Fibroblast of pulmonary artery (primary cell): ENCODE results near the gene BUD31.

Experiments used
- DNase-seq: peaks from one replicate; pipeline ENCODE4 v3.0.0-alpha.2; 2010; ENCODE audit warnings: low read depth
- H3K4me3 ChIP-seq: replicated peaks from 2 replicates; pipeline ENCODE4 v1.5.1; 2011; ENCODE audit warnings: low read depth, mild to moderate bottlenecking, control low read depth, low read length, moderate library complexity
- TF ChIP-seq, protein P1 (sequence below): IDR thresholded peaks from 2 replicates; pipeline ENCODE4 v1.5.1; 2011; ENCODE audit warnings: mild to moderate bottlenecking, control low read depth, low read length, inconsistent platforms; ENCODE audit errors: missing control alignments

BUD31 gene

DNA sequence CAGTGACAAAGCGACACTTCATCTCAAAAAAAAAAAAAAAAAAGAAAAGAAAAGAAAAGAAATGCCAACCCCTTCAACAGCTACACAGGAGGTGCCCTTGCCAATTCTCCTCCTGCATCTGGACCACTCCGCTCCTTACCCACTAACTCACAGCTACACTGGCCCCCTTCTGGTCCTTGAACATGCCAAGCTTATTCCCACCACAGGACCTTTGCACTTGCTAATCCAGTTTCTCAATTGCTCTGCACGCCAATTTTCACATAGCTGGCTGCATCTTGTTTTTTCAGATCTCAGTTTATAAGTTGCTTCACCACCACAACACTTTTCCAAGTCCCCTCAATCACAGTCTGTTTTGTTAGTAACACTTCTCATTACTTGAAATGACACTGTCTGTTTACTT, 5.9 kb upstream of the BUD31 start:
- TF ChIP-seq, protein P1, sequence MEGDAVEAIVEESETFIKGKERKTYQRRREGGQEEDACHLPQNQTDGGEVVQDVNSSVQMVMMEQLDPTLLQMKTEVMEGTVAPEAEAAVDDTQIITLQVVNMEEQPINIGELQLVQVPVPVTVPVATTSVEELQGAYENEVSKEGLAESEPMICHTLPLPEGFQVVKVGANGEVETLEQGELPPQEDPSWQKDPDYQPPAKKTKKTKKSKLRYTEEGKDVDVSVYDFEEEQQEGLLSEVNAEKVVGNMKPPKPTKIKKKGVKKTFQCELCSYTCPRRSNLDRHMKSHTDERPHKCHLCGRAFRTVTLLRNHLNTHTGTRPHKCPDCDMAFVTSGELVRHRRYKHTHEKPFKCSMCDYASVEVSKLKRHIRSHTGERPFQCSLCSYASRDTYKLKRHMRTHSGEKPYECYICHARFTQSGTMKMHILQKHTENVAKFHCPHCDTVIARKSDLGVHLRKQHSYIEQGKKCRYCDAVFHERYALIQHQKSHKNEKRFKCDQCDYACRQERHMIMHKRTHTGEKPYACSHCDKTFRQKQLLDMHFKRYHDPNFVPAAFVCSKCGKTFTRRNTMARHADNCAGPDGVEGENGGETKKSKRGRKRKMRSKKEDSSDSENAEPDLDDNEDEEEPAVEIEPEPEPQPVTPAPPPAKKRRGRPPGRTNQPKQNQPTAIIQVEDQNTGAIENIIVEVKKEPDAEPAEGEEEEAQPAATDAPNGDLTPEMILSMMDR = no peak
- DNase-seq = no peak
- no peak overlapping the region for H3K4me3 ChIP-seq

DNA sequence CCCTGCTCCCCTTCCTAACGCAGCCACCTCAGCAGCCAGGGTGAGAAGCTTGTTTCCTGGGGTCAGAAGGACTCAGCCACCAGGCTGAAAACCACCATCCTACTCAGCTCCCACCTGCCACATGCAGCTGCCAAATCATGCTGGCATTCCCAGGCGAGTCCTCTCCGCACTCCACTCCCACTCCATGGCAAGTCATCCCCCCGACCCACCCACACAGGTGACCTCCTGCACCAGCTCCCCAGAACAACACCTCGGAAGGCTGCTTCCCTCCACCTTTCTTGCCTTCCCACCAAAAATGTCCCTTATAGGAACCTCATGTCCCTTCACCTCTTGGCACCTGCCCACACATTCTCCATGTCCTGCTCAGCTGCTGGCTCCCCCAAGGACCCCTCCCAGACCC, 5.0 kb upstream of the BUD31 start:
- TF ChIP-seq, protein P1 = no peak
- DNase-seq = no peak

DNA sequence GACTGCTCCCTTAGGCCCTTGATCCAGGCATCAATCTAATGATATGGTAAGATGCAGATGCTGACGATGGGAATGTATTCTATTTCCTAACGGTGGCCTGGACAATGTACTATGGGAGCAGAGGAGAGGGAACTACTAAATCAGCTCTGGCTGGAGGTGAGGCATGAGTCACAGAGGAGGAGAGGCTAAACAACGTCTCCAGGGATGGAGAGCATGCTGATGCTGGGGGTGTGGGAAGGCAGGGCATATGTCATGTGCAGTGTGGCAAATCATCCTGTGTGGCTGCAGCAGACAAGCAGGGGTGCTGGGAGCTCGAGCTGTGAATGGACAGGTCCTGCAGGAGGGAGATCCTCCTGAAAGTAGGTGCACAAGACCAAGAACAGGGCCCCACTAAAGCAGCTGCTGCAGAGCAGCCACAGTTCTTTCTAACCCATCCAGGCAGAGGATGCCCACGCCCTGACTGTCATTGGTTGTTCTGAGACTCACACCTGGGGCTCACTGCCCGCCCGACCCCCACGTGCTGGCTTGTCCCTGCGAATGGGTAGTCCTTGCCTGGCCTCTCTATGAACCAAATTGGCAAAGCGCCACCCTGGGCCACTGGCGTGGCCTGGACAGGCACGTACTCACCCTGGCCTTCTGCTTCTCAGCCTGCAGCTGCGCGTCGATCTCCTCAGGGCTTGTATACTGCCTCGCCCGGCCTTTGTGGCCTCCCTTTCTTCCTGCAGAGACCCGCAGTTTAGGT, 4.4 kb upstream of the BUD31 start:
- TF ChIP-seq, protein P1 = no peak
- no peak overlapping the region for H3K4me3 ChIP-seq
- DNase-seq = no peak

More for the DNA sequence above, 5.0 kb upstream of the BUD31 start:
- H3K4me3 ChIP-seq = no peak overlapping the region

DNA sequence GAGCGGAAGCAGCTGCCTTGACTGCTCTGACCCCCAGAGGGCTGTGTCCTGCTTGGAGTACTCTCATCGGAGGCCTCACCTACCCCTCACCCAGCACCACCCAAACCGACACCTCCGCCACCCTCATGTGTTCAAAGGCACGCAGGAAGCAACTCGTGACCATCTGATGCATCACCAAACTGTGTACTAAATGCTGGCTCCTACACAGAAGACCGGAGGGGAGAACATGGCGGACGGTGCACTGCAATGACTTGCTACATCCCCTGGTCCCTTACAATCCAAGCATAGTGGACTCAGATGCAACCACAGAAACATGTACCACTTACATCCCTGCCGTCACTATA, 3.8 kb upstream of the BUD31 start:
- H3K4me3 ChIP-seq = no peak overlapping the region
- DNase-seq = no peak
- TF ChIP-seq, protein P1 = no peak

DNA sequence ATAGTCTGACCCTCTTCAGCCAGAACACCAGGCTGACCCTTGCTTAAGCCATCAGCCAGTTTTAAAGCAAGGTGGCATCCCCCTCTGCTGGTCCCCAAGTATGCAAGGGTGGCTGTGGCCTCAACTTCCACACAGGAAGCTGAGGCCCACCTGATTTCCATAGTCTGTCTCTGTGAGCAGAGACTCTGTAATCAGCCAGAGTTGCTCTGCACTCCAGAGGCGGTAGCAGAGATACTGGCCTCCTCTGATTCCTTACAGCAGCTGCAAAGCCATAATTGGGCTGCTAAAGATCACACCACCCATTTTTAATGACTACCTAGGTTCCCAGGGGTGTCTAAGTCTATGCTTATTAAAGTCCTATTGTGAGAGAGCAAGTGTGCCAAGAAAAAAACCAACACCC, 2.2 kb upstream of the BUD31 start:
- DNase-seq = no peak
- TF ChIP-seq, protein P1 = no peak
- no peak overlapping the region for H3K4me3 ChIP-seq

DNA sequence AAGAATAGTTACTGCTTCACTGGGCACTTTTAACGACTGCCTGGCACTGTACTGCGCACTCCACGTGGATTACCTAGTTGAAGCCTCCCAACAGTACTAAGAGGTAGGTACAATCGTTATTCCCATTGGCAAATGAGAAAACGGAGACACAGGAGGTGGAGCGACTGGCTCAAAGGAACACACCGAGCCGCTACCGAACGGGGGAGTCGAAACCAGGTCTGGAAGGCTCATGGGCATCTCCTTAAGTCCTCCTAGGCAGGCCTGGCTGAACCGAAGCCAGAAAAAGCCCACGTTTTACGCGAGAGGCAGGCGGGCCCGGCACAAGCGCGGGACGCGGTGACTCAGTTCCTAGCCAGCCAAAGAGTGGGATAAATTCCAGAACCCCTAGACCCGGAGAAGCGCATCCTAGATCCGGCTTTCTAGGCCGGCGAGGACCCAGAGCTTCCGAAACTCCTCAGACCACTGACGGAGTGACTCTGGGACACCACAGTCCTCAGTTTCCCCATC, 844 bp upstream of the BUD31 start:
- peak; percentile 74 for DNase-seq
- H3K4me3 ChIP-seq = peak overlapping the region; percentile 100
- TF ChIP-seq, protein P1 = no peak

DNA sequence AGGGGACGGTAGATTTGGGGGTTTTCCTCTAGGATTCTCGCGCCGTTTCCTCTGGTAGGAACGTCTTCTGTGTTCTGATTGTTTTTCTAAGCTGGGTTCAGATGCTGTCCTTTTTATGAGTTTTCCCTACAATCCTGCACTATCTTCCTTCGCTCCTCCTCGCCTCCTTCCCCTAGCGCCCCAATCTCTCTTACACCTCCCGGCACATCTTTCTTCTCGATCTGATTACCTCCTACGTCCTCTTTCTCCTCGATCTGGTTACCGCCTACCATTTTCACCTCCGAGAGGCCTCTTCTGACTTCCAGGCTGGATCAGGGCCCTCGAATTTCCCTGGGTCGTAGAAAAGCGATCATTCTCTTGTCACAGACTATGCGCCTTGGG, 413 bp downstream of the BUD31 start:
- no peak for DNase-seq
- TF ChIP-seq, protein P1 = no peak
- peak overlapping the region; percentile 100 for H3K4me3 ChIP-seq
